ENCODE measurements around the gene THSD7B. TPM values are rescaled to one million over a fixed set of nuclear protein-coding genes. Genes with fewer than 3 reads are reported as not detected.

Gene THSD7B
- total RNA-seq, 4 donors from 2014 or later: 0.12 to 1.1 (median 0.39) TPM

GRCh38 chr2:137700681-137701080, 935.3 kb downstream of the THSD7B start:
- no peak overlapping the region for H3K4me3 ChIP-seq
- H3K9me3 ChIP-seq: peaks cover 0 to 6% (median 0%) of the 10 kb centered on the region in 3 donors
- no peaks in the 10 kb centered on the region for H3K27me3 ChIP-seq
- TF ChIP-seq CTCF (IDR thresholded peaks at IDR 0.05) (no peak), EP300 (IDR thresholded peaks at IDR 0.05) (no peak), POLR2A (IDR thresholded peaks at IDR 0.05) (no peak), POLR2AphosphoS5 (IDR thresholded peaks at IDR 0.05) (no peak)
- ATAC-seq: no peak
- no peaks in the 10 kb centered on the region for H3K4me1 ChIP-seq
- H3K27ac ChIP-seq: no peak overlapping the region
- H3K36me3 ChIP-seq: no peaks in the 10 kb centered on the region

DNA sequence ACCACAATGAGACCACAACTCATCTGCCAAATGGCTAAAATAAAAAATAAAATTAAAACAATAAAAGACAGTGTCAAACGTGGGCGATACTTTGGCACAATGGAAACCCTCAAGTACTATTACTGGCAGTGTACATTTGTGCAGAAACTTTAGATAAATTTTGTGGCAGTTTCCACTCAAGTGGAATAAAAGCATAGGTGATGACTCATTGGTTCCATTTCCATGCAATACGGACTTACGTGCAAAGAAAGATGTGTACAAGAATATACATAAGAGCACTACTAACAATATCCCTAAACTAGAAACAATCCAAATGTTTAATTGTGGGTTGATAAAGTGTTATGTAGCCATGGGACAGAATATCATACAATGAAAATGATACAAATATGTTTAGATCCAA, 940.0 kb downstream of the THSD7B start:
- no peaks in the 10 kb centered on the region for H3K4me1 ChIP-seq
- 72 to 74% methylated on average over 4 of the region's 4 CpGs for WGBS, 2 donors (ENCODE audit: low coverage in 1 of 2)
- H3K9me3 ChIP-seq: peaks cover 0 to 7% (median 0%) of the 10 kb centered on the region in 3 donors
- H3K36me3 ChIP-seq: no peaks in the 10 kb centered on the region
- TF ChIP-seq CTCF (IDR thresholded peaks at IDR 0.05) (no peak), POLR2A (IDR thresholded peaks at IDR 0.05) (no peak), POLR2AphosphoS5 (IDR thresholded peaks at IDR 0.05) (no peak), EP300 (IDR thresholded peaks at IDR 0.05) (no peak)
- ATAC-seq: no peak
- no peaks in the 10 kb centered on the region for H3K27me3 ChIP-seq
- no peak overlapping the region for H3K27ac ChIP-seq
- H3K4me3 ChIP-seq: no peak overlapping the region

DNA sequence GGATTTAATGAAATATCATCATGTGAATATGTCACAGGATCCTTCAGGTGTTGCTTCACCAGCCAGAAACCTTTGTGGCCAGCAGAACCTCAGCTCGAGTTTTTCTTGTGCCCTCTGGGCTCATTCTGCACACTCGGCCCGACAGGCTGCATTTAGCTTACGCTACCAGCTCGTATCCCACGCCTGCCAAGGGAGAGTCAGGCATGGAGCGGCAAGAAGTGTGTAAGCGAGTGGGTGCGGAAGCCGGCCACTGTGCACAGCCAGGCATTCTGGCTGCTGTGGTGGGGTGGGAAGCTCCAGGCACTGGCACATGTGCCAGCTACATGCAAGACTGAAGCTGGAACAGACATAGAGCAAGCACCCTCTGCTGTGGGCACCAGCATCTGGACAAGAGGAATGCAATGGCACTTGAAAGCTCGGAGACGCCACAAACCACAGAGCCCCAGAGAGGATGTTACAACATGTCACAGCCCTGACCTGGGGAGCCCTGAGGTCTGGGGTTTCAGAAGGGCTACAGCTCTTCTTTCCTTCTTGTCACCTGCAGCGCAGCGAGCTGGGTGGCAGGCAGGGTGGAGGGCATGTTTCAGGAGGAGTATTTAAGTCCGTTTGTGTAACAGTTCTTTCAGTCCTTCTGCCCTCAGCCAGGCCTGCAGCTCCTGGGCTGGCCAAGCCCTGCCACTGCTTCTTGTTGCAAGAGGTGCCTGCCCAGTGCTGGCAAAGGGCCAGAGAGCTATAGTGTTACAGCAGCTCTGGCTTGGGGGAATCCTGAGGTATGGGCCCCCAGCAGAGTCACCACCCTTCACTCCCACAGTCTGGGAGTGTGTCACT, 941.7 kb downstream of the THSD7B start:
- WGBS, 2 donors (ENCODE audit: low coverage in 1 of 2): 73 to 84% methylated on average over 6 to 8 of the region's 15 CpGs

GRCh38 chr2:137708311-137708710, 943.0 kb downstream of the THSD7B start:
- TF ChIP-seq CTCF (IDR thresholded peaks at IDR 0.05): no peak
- Histone ChIP-seq H3K4me3 (no peak overlapping the region), H3K9me3 (peaks cover 0 to 17% (median 0%) of the 10 kb centered on the region in 3 donors), H3K36me3 (no peaks in the 10 kb centered on the region), H3K4me1 (no peaks in the 10 kb centered on the region), H3K27ac (no peak overlapping the region), H3K27me3 (no peaks in the 10 kb centered on the region)
- no peak for ATAC-seq
- WGBS, 2 donors (ENCODE audit: low coverage in 1 of 2): 87% methylated on average over 3 of the region's 5 CpGs; no CpG with 5 or more reads in 1 of the 2 donors

More for the DNA sequence above, 941.7 kb downstream of the THSD7B start:
- no peaks in the 10 kb centered on the region for H3K4me1 ChIP-seq
- no peak for TF ChIP-seq POLR2A (IDR thresholded peaks at IDR 0.05)
- no peak for TF ChIP-seq EP300 (IDR thresholded peaks at IDR 0.05)
- no peak for TF ChIP-seq CTCF (IDR thresholded peaks at IDR 0.05)
- no peak for TF ChIP-seq POLR2AphosphoS5 (IDR thresholded peaks at IDR 0.05)
- no peaks in the 10 kb centered on the region for H3K36me3 ChIP-seq
- no peak overlapping the region for H3K4me3 ChIP-seq
- H3K9me3 ChIP-seq: peaks cover 0 to 17% (median 0%) of the 10 kb centered on the region in 3 donors
- no peaks in the 10 kb centered on the region for H3K27me3 ChIP-seq
- no peak overlapping the region for H3K27ac ChIP-seq
- no peak for ATAC-seq

- Histone ChIP-seq H3K4me1 (no peaks in the 10 kb centered on the region), H3K27ac (no peak overlapping the region), H3K9me3 (peaks cover 0 to 24% (median 0%) of the 10 kb centered on the region in 3 donors), H3K36me3 (no peaks in the 10 kb centered on the region), H3K27me3 (no peaks in the 10 kb centered on the region), H3K4me3 (no peak overlapping the region)
- TF ChIP-seq POLR2A (IDR thresholded peaks at IDR 0.05) (no peak), EP300 (IDR thresholded peaks at IDR 0.05) (no peak), POLR2AphosphoS5 (IDR thresholded peaks at IDR 0.05) (no peak), CTCF (IDR thresholded peaks at IDR 0.05) (no peak)
- 60% methylated on average over 1 of the region's 17 CpGs; no CpG with 5 or more reads in 1 of the 2 donors for WGBS, 2 donors (ENCODE audit: low coverage in 1 of 2)
- ATAC-seq: no peak
These were observed 950.4 kb downstream of the THSD7B start for GRCh38 chr2:137715731-137716191.
